AG10803 (cell line): ENCODE results near the gene GGT5.
"Not testable (repeated sequence)": the region's sequence is repeated elsewhere in the genome, so short reads cannot be mapped to it uniquely, and the experiment has no call there.

Experiments
- DNase-seq: peaks from one replicate; pipeline ENCODE4 v3.0.0; 2010; ENCODE audit warnings: low read depth
- H3K4me3 ChIP-seq: 2 replicates; pipeline ENCODE4 v1.5.1; 2011; ENCODE audit warnings: mild to moderate bottlenecking, low read length, control low read depth
- CTCF ChIP-seq: conservative IDR thresholded peaks from 2 replicates; pipeline ENCODE4 v1.5.1; 2011; ENCODE audit warnings: mild to moderate bottlenecking, low read length, control low read depth, inconsistent platforms

Gene GGT5

GRCh38 chr22:24265734-24266133 lies 20.9 kb upstream of the GGT5 start:
- DNase-seq = peak; percentile 56

GRCh38 chr22:24264329-24264896 lies 19.5 kb upstream of the GGT5 start:
- not testable (repeated sequence) for H3K4me3 ChIP-seq

More at GRCh38 chr22:24265734-24266133, 20.9 kb upstream of the GGT5 start:
- H3K4me3 ChIP-seq = no peak overlapping the region
- TF ChIP-seq CTCF = no peak

GRCh38 chr22:24263479-24263878 lies 18.6 kb upstream of the GGT5 start:
- not testable (repeated sequence) for H3K4me3 ChIP-seq, DNase-seq

More at GRCh38 chr22:24264329-24264896, 19.5 kb upstream of the GGT5 start:
- DNase-seq = peak; percentile 62

GRCh38 chr22:24262185-24262749 lies 17.4 kb upstream of the GGT5 start:
- not testable (repeated sequence) for H3K4me3 ChIP-seq, DNase-seq

GRCh38 chr22:24259459-24259858 lies 14.6 kb upstream of the GGT5 start:
- TF ChIP-seq CTCF = peak; percentile 34
- peak; percentile 82 for DNase-seq
- H3K4me3 ChIP-seq = not testable (repeated sequence)

GRCh38 chr22:24256736-24257135 lies 11.9 kb upstream of the GGT5 start:
- not testable (repeated sequence) for DNase-seq, H3K4me3 ChIP-seq

- H3K4me3 ChIP-seq, DNase-seq: not testable (repeated sequence)
Observed at GRCh38 chr22:24256136-24256535, 11.3 kb upstream of the GGT5 start.

- not testable (repeated sequence) for H3K4me3 ChIP-seq, DNase-seq
Observed at GRCh38 chr22:24253126-24253525, 8.2 kb upstream of the GGT5 start.

- not testable (repeated sequence) for DNase-seq, H3K4me3 ChIP-seq
Observed at GRCh38 chr22:24251286-24251685, 6.4 kb upstream of the GGT5 start.

GRCh38 chr22:24249413-24249812 lies 4.5 kb upstream of the GGT5 start:
- DNase-seq, H3K4me3 ChIP-seq: not testable (repeated sequence)

- not testable (repeated sequence) for H3K4me3 ChIP-seq, DNase-seq
Observed at GRCh38 chr22:24248611-24249010, 3.7 kb upstream of the GGT5 start.

GRCh38 chr22:24247564-24248344 lies 2.9 kb upstream of the GGT5 start:
- H3K4me3 ChIP-seq = no peak overlapping the region
- TF ChIP-seq CTCF = peak; percentile 77
- DNase-seq = peak; percentile 94
